HEK293T (cell line): ENCODE measurements around the gene GALT.

Experiments
- CTCF ChIA-PET: fragments of 350-600 bp; formaldehyde crosslinking; extraction: SDS; loops from one replicate; lab custom pipeline; 2021; ENCODE audit warnings: antibody characterized with exemption, inconsistent platforms; lab: Yijun Ruan, JAX
- POLR2A ChIA-PET: fragments of 350-600 bp; formaldehyde crosslinking; extraction: SDS; loops from one replicate; lab custom pipeline; 2020; ENCODE audit warnings: antibody characterized with exemption, inconsistent platforms; lab: Yijun Ruan, JAX
- DNase-seq: peaks from one replicate; pipeline ENCODE4 v3.0.0; 2012; ENCODE audit warnings: mixed read lengths; ENCODE audit errors: extremely low spot score
- ARNT ChIP-seq: fragments of 450-650 bp; IDR thresholded peaks from 2 replicates; pipeline ENCODE4 v1.6.1; 2017; ENCODE audit warnings: mild to moderate bottlenecking
- BHLHE40 ChIP-seq: fragments of 450-650 bp; IDR thresholded peaks from 2 replicates; pipeline ENCODE4 v1.6.1; 2016; ENCODE audit warnings: mild to moderate bottlenecking, moderate library complexity, borderline replicate concordance
- CTBP1 ChIP-seq: fragments of 450-650 bp; IDR thresholded peaks from 2 replicates; pipeline ENCODE4 v1.6.1; 2016; ENCODE audit warnings: borderline replicate concordance
- ELF4 ChIP-seq: fragments of 450-650 bp; IDR thresholded peaks from 2 replicates; pipeline ENCODE4 v1.6.1; 2017; ENCODE audit warnings: antibody characterized with exemption
- FOXA1 ChIP-seq: fragments of 450-650 bp; IDR thresholded peaks from 2 replicates; pipeline ENCODE4 v1.6.1; 2016; ENCODE audit warnings: mild to moderate bottlenecking
- FOXK2 ChIP-seq: fragments of 450-650 bp; IDR thresholded peaks from 2 replicates; pipeline ENCODE4 v1.6.1; 2016; ENCODE audit warnings: mild to moderate bottlenecking
- FOXM1 ChIP-seq: fragments of 450-650 bp; IDR thresholded peaks from 2 replicates; pipeline ENCODE4 v1.6.1; 2017; ENCODE audit warnings: mild to moderate bottlenecking, borderline replicate concordance
- HDGF ChIP-seq: fragments of 450-650 bp; IDR thresholded peaks from 2 replicates; pipeline ENCODE4 v1.6.1; 2017; ENCODE audit warnings: antibody characterized with exemption, borderline replicate concordance
- L3MBTL2 ChIP-seq: fragments of 450-650 bp; conservative IDR thresholded peaks from 2 replicates; pipeline ENCODE4 v1.6.1; 2016; ENCODE audit warnings: mild to moderate bottlenecking
- LEF1 ChIP-seq: fragments of 450-650 bp; IDR thresholded peaks from 2 replicates; pipeline ENCODE4 v1.6.1; 2017; ENCODE audit warnings: mild to moderate bottlenecking, borderline replicate concordance
- NFRKB ChIP-seq: fragments of 450-650 bp; IDR thresholded peaks from 2 replicates; pipeline ENCODE4 v1.6.1; 2016; ENCODE audit warnings: mild to moderate bottlenecking, moderate library complexity
- SP1 ChIP-seq: fragments of 450-650 bp; IDR thresholded peaks from 2 replicates; pipeline ENCODE4 v1.6.1; 2017
- SUZ12 ChIP-seq: fragments of 450-650 bp; IDR thresholded peaks from 2 replicates; pipeline ENCODE4 v1.6.1; 2016; ENCODE audit warnings: mild to moderate bottlenecking
- TARDBP ChIP-seq: fragments of 450-650 bp; IDR thresholded peaks from 2 replicates; pipeline ENCODE4 v1.6.1; 2016
- ZNF384 ChIP-seq: fragments of 450-650 bp; IDR thresholded peaks from 2 replicates; pipeline ENCODE4 v1.6.1; 2016
- TF ChIP-seq, protein P1 (sequence below): fragments of 450-650 bp; IDR thresholded peaks from 2 replicates; pipeline ENCODE4 v1.6.1; 2016

Gene GALT

DNA sequence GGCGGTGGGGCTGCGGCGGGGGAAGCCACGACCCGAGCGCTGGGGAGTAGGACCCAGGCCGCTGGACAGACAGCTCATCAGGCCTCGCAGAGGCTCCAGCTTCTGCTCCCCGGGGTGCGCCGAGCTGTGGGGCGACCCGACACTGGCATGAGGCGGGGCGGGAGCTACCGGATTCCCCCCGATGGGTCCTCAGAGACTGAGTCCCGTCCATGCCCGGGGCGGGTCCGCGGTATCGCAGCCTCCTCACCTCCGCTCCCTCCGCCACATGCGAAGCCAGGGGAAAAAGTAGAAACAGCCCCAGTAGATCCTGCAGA lies 18.5 kb downstream of the GALT start:
- no peak for DNase-seq
- CTCF ChIA-PET: interaction anchor here (1.3 kb wide), 1 partner anchor 22 kb away, joined by 3 read pairs; no protein-coding TSS in a partner anchor
- no peak for TF ChIP-seq ELF4
- TF ChIP-seq SUZ12: no peak

DNA sequence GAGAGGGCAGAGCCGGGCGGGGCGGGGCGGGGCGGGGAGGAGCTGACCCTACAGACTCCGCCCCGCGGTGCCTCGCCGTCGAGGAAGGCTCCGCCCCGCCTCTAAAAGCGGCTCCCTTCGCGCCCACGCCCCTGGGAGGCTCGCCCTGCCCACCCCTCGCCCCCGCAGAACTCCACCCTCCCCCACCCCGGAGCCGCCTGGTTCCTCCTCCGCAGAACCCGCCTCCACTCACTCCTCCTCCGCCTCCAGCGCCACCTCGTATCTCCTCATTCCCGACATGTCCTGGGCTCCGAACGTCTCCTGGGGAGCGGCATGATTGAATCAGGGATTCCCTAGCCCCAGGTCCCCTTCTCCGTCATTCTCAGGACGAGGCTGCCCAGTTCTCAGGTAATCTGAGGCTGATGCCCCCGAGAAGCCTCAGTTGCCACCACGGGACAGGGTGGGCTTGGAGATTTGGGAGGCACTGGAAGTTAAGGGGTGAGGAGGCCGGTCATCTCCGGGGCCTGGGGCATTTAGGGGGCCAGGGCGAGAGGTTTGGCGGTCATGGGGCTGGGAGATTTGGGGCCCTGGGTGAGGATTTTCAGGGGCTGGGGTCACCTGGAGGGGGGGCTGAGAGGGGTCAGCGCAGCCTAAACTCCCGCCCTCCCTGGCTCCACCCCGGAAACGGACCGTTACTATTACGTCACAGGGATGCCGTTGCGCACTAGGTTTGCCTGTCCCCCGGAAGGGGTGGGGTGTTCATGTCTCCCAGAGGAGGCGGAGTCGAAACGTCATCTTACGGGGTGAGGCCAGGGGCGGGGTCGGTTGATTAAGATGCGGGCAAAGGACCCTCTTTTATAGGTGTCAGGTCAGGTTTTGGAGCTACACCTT lies 19.1 kb downstream of the GALT start:
- POLR2A ChIA-PET: interaction anchor here (0.7 to 1.8 kb wide), 3 partner anchors 18 to 37 kb away, joined by 3 to 11 read pairs (median 3); partner anchors contain the start of genes GALT and SIGMAR1
- CTCF ChIA-PET: interaction anchor here (1.3 kb wide), 1 partner anchor 22 kb away, joined by 3 read pairs; no protein-coding TSS in a partner anchor
- peak; percentile 96 for DNase-seq
- TF ChIP-seq NFRKB (no peak), FOXM1 (no peak), L3MBTL2 (peak; percentile 41; the same call in 1 of the 2 replicates), TARDBP (no peak)

More for the DNA sequence above, 18.5 kb downstream of the GALT start:
- POLR2A ChIA-PET: interaction anchor here (0.7 to 1.8 kb wide), 3 partner anchors 18 to 38 kb away, joined by 3 to 11 read pairs (median 3); partner anchors contain the start of genes GALT and SIGMAR1

DNA sequence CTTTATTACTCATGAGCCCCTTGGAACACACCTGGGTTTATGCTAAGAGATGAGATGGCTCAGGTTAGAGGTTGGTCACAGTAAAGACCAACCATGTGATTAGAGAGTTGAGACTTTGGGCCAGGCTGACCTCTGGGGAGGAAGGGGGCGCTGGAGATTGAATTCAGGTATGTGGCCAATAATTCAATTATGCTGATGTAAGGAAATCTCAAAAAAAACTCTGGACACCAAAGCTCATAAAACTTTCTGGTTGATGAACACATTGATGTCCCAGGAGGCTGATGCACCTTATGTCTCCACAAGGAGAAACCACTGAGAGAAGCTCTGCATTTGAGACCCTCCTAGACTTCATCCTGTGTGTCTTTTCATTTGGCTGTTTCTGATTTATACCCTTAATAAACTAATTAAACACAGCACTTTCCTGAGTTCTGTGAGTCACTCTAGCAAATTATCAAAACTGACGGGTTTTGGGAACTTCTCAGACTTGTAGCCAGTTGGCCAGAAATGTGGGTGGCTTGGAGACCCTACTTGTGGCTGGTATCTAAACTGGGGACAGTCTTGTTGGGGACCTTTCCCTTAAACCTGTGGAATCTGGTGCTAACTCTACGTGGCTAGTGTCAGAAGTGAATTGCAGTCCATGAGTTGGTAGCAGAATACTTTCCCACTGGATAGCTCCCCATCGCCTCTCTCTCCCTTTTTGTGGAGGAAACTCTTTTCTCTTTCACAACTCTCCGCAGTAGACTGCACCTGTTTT lies 23.5 kb downstream of the GALT start:
- TF ChIP-seq LEF1 (no peak), BHLHE40 (no peak), L3MBTL2 (no peak), SP1 (no peak), TARDBP (no peak), NFRKB (no peak), HDGF (no peak), FOXM1 (no peak)
- POLR2A ChIA-PET: no interaction called here
- no peak for DNase-seq
- CTCF ChIA-PET: interaction anchor here (0.8 kb wide), 1 partner anchor 31 kb away, joined by 3 read pairs; no protein-coding TSS in a partner anchor

DNA sequence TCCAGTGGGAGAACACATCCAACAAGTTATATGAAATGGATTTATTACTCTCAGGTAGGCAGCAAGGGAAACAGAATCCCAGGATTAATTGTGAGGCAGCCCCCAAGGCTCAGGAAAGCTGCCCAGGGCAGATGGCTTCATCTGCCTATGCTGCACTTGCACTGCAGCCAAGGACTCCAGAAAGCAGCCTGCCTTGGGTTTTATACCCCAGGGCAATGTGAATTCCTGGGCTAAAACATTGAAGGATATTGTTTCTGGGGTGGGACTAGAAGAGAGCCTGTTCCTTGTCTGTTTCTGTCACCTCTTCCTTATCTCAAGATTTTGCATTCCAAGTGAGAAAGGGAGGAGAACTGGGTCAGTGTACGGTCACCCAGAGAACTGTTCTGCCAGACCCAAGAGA lies 24.8 kb downstream of the GALT start:
- DNase-seq: no peak
- TF ChIP-seq FOXM1 (no peak), ELF4 (no peak), CTBP1 (no peak), FOXK2 (no peak), SUZ12 (no peak), FOXA1 (no peak), ZNF384 (no peak)
- TF ChIP-seq, protein P1, sequence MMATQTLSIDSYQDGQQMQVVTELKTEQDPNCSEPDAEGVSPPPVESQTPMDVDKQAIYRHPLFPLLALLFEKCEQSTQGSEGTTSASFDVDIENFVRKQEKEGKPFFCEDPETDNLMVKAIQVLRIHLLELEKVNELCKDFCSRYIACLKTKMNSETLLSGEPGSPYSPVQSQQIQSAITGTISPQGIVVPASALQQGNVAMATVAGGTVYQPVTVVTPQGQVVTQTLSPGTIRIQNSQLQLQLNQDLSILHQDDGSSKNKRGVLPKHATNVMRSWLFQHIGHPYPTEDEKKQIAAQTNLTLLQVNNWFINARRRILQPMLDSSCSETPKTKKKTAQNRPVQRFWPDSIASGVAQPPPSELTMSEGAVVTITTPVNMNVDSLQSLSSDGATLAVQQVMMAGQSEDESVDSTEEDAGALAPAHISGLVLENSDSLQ: no peak
- POLR2A ChIA-PET: no interaction called here
- CTCF ChIA-PET: no interaction called here

DNA sequence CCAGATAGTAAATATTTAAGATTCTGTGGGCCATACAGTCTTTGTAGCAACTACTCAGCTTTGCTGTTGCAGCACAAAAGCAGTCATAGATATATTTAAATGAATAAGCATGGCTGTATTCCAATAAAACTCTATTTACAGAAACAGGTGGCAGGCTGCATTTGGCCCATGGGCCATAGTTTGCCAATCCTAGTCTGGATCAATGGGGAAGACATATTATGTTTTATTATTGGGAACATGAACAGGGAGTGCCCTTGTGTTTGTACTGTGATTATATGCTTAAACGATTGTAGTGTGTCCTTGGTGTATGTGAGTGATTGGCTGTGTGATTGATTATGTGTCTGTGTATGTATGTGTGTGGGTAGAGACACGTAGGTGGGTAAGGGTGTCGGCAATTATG lies 28.0 kb downstream of the GALT start:
- CTCF ChIA-PET: interaction anchor here (2.2 to 3.2 kb wide), 2 partner anchors 26 to 28 kb away, joined by 8 to 11 read pairs; no protein-coding TSS in a partner anchor
- TF ChIP-seq LEF1 (no peak), FOXA1 (no peak), FOXM1 (no peak), SUZ12 (no peak), SP1 (no peak), NFRKB (no peak), FOXK2 (no peak), BHLHE40 (no peak)
- TF ChIP-seq, protein P1: no peak
- POLR2A ChIA-PET: no interaction called here
- no peak for DNase-seq

DNA sequence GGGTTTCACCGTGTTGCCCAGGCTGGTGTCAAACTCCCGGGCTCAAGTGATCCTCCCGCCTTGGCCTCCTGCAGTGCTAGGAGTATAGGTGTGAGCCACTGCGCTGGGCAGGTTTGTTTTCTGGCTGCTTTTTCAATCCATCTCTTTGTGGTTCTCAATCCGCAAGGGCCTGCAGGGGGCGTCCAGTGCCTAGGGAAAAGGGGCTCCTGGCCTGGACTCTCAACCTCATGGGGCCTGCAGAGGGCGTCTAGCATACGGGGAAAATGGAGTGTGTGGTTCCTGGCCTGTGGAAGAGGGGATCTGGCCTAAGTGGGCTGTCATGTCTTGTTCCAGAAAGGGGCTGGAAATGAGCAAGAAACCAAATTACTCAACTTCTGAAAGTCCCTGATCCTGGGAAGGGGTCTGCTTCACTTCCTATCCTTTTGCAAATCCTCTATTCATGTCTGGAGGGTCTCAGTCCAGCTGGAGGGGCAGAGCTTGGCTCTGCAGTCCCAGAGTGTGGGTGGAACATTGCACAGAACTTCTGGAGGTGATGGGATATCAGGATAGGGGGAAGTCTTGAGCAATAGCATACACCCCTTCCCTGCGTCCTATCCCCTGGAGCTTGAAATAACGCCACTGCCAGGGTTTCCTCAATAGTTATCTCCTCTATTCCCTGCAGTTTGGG lies 28.7 kb downstream of the GALT start:
- peak; percentile 80 for DNase-seq
- CTCF ChIA-PET: interaction anchor here (1.0 to 3.2 kb wide), 3 partner anchors 16 to 27 kb away, joined by 3 to 11 read pairs (median 8); partner anchors contain the start of gene CCL19
- POLR2A ChIA-PET: no interaction called here
- TF ChIP-seq L3MBTL2 (no peak), ELF4 (no peak), FOXK2 (no peak), TARDBP (no peak), ARNT (no peak), BHLHE40 (no peak), HDGF (no peak), FOXA1 (no peak), FOXM1 (no peak)

DNA sequence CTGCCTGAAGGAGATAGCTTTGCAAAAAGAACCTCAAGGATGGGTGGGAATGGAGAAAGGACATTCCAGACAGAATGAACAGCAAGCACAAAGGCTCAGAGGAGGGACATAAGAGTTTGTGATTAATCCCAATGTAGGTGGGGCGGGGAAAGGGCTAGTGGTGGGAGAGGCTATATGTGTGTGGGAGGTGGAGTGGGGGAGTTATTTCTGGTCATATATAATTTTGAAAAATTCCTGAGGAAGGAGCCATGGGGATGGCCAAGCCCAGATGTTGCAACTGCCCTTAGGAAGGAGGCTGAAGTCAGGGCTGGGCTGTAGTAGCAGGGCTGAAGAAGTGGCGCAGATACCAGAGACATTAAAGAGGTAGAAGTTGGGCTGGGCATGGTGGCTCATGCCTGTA lies 29.4 kb downstream of the GALT start:
- ChIA-PET POLR2A (no interaction called here), CTCF (interaction anchor here (0.7 to 3.2 kb wide), 4 partner anchors 15 to 1300 kb away, joined by 3 to 11 read pairs (median 6); partner anchors contain the start of gene CCL19)
- no peak for TF ChIP-seq SUZ12
- no peak for DNase-seq
